OCI-LY7 (cell line): Measurements from ENCODE around the gene EME1.

ENCODE experiments used
- EZH2phosphoT487 ChIP-seq: fragments of 200-600 bp; sonication (generic); IDR thresholded peaks from 2 replicates; pipeline ENCODE4 v1.6.1; 2018; ENCODE audit warnings: low read depth, borderline replicate concordance, mild to moderate bottlenecking, mixed run types, antibody characterized with exemption, low read length, moderate library complexity, mixed read lengths
- TF ChIP-seq, protein P1 (sequence below): fragments of 200-600 bp; sonication (generic); conservative IDR thresholded peaks from 2 replicates; pipeline ENCODE4 v1.5.1; 2014; ENCODE audit warnings: mild to moderate bottlenecking, antibody characterized with exemption, low read length, moderate library complexity, mixed read lengths

GRCh38 chr17:50407921-50408320 is 34.9 kb downstream of the EME1 start:
- TF ChIP-seq, protein P1, sequence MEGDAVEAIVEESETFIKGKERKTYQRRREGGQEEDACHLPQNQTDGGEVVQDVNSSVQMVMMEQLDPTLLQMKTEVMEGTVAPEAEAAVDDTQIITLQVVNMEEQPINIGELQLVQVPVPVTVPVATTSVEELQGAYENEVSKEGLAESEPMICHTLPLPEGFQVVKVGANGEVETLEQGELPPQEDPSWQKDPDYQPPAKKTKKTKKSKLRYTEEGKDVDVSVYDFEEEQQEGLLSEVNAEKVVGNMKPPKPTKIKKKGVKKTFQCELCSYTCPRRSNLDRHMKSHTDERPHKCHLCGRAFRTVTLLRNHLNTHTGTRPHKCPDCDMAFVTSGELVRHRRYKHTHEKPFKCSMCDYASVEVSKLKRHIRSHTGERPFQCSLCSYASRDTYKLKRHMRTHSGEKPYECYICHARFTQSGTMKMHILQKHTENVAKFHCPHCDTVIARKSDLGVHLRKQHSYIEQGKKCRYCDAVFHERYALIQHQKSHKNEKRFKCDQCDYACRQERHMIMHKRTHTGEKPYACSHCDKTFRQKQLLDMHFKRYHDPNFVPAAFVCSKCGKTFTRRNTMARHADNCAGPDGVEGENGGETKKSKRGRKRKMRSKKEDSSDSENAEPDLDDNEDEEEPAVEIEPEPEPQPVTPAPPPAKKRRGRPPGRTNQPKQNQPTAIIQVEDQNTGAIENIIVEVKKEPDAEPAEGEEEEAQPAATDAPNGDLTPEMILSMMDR, result no peak
- no peak for TF ChIP-seq EZH2phosphoT487
